ENCODE measurements around the gene C10orf143.

DNA sequence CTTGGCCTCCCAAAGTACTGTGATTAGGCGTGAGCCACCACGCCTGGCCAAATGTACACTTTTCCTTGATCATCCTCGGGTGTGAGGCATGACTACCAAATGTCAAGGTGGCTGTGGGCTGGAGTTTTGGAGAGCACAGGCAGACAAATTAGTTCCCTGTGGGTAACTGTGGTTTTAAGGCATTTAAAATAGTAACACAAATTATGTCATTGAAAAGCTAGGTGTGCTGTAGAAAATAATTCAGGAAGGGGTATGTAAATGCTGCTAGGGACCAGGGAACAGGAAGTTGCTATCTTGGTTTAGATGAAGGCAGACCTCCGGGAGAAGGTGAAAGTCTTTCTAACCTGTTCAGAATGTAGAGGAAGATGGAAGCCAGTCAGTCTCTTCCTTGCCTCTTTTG lies 35.4 kb upstream of the C10orf143 start:
- no peak for TF ChIP-seq POLR2A (IDR thresholded peaks at IDR 0.05)
- TF ChIP-seq, protein P1, sequence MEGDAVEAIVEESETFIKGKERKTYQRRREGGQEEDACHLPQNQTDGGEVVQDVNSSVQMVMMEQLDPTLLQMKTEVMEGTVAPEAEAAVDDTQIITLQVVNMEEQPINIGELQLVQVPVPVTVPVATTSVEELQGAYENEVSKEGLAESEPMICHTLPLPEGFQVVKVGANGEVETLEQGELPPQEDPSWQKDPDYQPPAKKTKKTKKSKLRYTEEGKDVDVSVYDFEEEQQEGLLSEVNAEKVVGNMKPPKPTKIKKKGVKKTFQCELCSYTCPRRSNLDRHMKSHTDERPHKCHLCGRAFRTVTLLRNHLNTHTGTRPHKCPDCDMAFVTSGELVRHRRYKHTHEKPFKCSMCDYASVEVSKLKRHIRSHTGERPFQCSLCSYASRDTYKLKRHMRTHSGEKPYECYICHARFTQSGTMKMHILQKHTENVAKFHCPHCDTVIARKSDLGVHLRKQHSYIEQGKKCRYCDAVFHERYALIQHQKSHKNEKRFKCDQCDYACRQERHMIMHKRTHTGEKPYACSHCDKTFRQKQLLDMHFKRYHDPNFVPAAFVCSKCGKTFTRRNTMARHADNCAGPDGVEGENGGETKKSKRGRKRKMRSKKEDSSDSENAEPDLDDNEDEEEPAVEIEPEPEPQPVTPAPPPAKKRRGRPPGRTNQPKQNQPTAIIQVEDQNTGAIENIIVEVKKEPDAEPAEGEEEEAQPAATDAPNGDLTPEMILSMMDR (IDR thresholded peaks at IDR 0.05): no peak
